OCI-LY1 (cell line): Measurements from ENCODE around the gene ZNF569.

ENCODE experiments used
- H2AFZ ChIP-seq: fragments of 200-600 bp; sonication (generic), shearing (Covaris generic); 2 replicates; pipeline ENCODE4 v1.6.0; 2014; ENCODE audit warnings: antibody characterized with exemption, mild to moderate bottlenecking, low read length
- H3F3A ChIP-seq: fragments of 200-600 bp; sonication (generic), shearing (Covaris generic); 2 replicates; pipeline ENCODE4 v1.6.0; 2014; ENCODE audit warnings: mild to moderate bottlenecking, antibody characterized with exemption, low read length, moderate library complexity; ENCODE audit not compliant: insufficient read depth
- H3K27ac ChIP-seq: fragments of 200-600 bp; sonication (generic); 2 replicates; pipeline ENCODE4 v1.5.1; 2014; ENCODE audit warnings: low read length, mixed run types, mild to moderate bottlenecking, low read depth; ENCODE audit not compliant: poor library complexity, severe bottlenecking
- H3K27me3 ChIP-seq: fragments of 200-600 bp; sonication (generic); 2 replicates; pipeline ENCODE4 v1.6.0; 2014; ENCODE audit warnings: antibody characterized with exemption, mild to moderate bottlenecking, low read length, moderate library complexity; ENCODE audit not compliant: insufficient read depth
- H3K36me3 ChIP-seq: fragments of 200-600 bp; sonication (generic); 2 replicates; pipeline ENCODE4 v1.6.1; 2014; ENCODE audit warnings: mild to moderate bottlenecking, antibody characterized with exemption, low read length, moderate library complexity, mixed read lengths; ENCODE audit not compliant: insufficient read depth
- H3K4me1 ChIP-seq: fragments of 200-600 bp; sonication (generic); 2 replicates; pipeline ENCODE4 v1.5.1; 2014; ENCODE audit warnings: mild to moderate bottlenecking, low read length, moderate library complexity; ENCODE audit not compliant: insufficient read depth, severe bottlenecking
- H3K4me2 ChIP-seq: fragments of 200-600 bp; sonication (generic), shearing (Covaris generic); 2 replicates; pipeline ENCODE4 v1.6.1; 2014; ENCODE audit warnings: low read length
- H3K4me3 ChIP-seq: fragments of 200-600 bp; sonication (generic); 2 replicates; pipeline ENCODE4 v1.5.1; 2014; ENCODE audit warnings: low read length, low read depth, mild to moderate bottlenecking, mixed read lengths; ENCODE audit not compliant: poor library complexity, severe bottlenecking
- H3K79me2 ChIP-seq: fragments of 200-600 bp; shearing (Covaris generic); 2 replicates; pipeline ENCODE4 v1.6.1; 2016; ENCODE audit warnings: mixed run types, low read length, mixed read lengths; ENCODE audit not compliant: insufficient read depth
- H3K9ac ChIP-seq: fragments of 200-600 bp; sonication (generic), shearing (Covaris generic); 2 replicates; pipeline ENCODE4 v1.6.1; 2014; ENCODE audit warnings: mild to moderate bottlenecking, low read length, mixed read lengths
- H3K9me2 ChIP-seq: fragments of 200-600 bp; sonication (generic), shearing (Covaris generic); 2 replicates; pipeline ENCODE4 v1.6.1; 2014; ENCODE audit warnings: low read depth, mild to moderate bottlenecking, low read length, mixed read lengths
- H3K9me3 ChIP-seq: fragments of 200-600 bp; shearing (Covaris generic); 2 replicates; pipeline ENCODE4 v1.6.1; 2014; ENCODE audit warnings: low read length, mixed read lengths
- H4K20me1 ChIP-seq: fragments of 200-600 bp; sonication (generic), shearing (Covaris generic); 2 replicates; pipeline ENCODE4 v1.6.0; 2016; ENCODE audit warnings: mild to moderate bottlenecking, low read length; ENCODE audit not compliant: insufficient read depth
- EZH2 ChIP-seq: fragments of 200-600 bp; sonication (generic), shearing (Covaris generic); IDR thresholded peaks from 2 replicates; pipeline ENCODE4 v1.8.0; 2017; ENCODE audit warnings: borderline replicate concordance, mixed run types, mild to moderate bottlenecking, antibody characterized with exemption, low read length, moderate library complexity, mixed read lengths
- TF ChIP-seq, protein P1 (sequence below): fragments of 200-600 bp; sonication (generic), shearing (Covaris generic); IDR thresholded peaks from 2 replicates; pipeline ENCODE4 v1.5.1; 2017; ENCODE audit warnings: mild to moderate bottlenecking, antibody characterized with exemption, low read length, moderate library complexity, mixed read lengths

Gene ZNF569

DNA sequence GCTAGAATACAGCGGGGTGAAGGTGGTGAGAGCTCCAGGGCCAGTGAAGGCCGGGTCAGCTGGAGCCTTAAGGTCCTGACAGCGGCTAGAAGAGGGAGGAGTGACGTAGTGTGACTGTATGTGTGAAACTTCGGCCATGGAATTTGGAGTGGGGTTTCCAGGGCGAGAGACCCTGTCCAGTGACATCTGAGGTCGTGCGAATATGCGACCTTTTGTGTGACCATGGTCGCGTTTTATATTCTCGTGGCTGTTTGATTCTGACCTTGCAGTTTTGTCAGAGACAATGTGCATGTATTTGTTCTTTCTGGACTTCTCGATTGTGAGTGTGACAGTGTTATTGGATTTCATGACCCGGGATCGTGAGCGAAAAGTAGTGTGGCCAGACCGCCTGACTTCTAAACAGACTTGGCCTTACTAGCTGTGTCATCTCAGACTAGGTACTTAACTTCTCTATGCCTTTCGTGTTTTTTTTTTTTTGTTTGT, 405 bp upstream of the ZNF569 start:
- Histone ChIP-seq H2AFZ (peak overlapping the region; percentile 76; the same call in 1 of the 2 replicates), H3F3A (no peaks in the 10 kb centered on the region), H3K27me3 (no peaks in the 10 kb centered on the region), H3K4me2 (peak overlapping the region; percentile 90), H3K36me3 (peaks cover 39% of the 10 kb centered on the region), H3K4me3 (peak overlapping the region; percentile 72), H3K9me3 (peaks cover 14% of the 10 kb centered on the region), H3K9ac (no peak overlapping the region), H3K79me2 (0 out of 2 replicates have a peak, but pooled peaks cover 6% of the 10 kb centered on the region), H4K20me1 (no peaks in the 10 kb centered on the region), H3K27ac (peak overlapping the region; percentile 83), H3K4me1 (peaks cover 14% of the 10 kb centered on the region), H3K9me2 (no peaks in the 10 kb centered on the region)
- TF ChIP-seq EZH2: no peak
- TF ChIP-seq, protein P1, sequence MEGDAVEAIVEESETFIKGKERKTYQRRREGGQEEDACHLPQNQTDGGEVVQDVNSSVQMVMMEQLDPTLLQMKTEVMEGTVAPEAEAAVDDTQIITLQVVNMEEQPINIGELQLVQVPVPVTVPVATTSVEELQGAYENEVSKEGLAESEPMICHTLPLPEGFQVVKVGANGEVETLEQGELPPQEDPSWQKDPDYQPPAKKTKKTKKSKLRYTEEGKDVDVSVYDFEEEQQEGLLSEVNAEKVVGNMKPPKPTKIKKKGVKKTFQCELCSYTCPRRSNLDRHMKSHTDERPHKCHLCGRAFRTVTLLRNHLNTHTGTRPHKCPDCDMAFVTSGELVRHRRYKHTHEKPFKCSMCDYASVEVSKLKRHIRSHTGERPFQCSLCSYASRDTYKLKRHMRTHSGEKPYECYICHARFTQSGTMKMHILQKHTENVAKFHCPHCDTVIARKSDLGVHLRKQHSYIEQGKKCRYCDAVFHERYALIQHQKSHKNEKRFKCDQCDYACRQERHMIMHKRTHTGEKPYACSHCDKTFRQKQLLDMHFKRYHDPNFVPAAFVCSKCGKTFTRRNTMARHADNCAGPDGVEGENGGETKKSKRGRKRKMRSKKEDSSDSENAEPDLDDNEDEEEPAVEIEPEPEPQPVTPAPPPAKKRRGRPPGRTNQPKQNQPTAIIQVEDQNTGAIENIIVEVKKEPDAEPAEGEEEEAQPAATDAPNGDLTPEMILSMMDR: no peak

DNA sequence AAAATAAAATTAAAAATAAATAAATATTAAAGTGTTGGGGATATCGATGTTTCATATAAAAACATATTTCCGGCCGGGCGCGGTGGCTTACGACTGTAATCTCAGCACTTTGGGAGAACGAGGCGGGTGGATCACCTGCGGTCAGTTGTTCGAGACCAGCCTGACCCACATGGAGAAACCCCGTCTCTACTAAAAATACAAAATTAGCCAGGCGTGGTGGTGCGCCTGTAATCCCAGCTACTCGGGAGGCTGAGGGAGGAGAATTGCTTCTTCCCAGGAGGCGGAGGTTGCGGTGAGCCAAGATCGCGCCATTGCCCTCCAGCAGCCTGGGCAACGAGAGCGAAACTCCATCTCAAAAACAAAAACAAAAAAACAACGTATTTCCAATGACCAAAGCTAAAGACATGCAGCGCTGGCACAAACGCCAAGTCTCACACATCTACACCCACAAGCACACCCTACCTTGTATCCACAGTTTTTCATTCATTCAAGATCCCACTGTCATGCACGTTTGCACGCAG, 907 bp downstream of the ZNF569 start:
- TF ChIP-seq, protein P1: no peak
- no peak for TF ChIP-seq EZH2

DNA sequence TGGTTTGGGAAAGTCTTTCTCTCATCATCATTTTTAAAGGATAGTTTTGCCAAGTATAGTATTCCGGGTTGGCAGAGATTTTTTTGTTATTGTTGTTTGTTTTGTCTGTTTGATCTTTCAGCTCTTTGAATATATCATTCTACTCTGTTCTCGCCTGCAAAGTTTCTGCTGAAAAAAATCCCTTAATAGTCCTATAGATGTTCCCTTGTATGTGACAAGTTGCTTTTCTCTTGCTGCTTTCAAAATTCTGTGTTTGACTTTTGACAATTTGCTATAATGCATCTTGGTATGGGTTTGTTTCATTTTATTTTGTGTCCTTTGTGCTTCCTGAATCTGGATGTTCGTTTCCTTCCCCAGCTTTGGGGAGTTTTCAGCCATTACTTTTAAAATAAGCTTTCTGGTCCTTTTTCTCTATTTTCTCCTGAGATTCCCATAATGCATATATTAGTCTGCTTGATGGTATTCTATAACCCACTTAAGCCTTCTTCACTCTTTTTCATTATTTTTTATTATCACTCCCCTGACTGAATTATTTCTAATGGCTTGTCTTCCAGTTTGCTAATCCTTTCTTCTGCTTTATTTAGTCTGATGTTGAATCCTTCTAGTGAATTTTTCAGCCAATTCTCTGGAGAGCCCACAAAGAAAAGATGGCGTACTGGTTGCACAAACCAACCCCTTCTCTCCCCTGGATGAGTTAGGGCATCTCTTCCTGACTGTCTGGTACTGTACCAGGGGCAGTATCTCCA, 14.6 kb downstream of the ZNF569 start:
- Histone ChIP-seq H3K79me2 (no peaks in the 10 kb centered on the region), H3K9ac (no peak overlapping the region), H3F3A (no peaks in the 10 kb centered on the region), H3K9me3 (peaks cover 57% of the 10 kb centered on the region), H4K20me1 (no peaks in the 10 kb centered on the region), H3K4me3 (no peak overlapping the region), H3K9me2 (no peaks in the 10 kb centered on the region), H3K4me2 (no peak overlapping the region), H3K27ac (no peak overlapping the region), H3K36me3 (peaks cover 31% of the 10 kb centered on the region), H2AFZ (no peak overlapping the region), H3K27me3 (no peaks in the 10 kb centered on the region), H3K4me1 (no peaks in the 10 kb centered on the region)
- no peak for TF ChIP-seq EZH2
- TF ChIP-seq, protein P1: no peak

More for the DNA sequence above, 907 bp downstream of the ZNF569 start:
- Histone ChIP-seq H3K79me2 (0 out of 2 replicates have a peak, but pooled peaks cover 6% of the 10 kb centered on the region), H3K36me3 (peaks cover 48% of the 10 kb centered on the region), H3K9me3 (peaks cover 17% of the 10 kb centered on the region), H3K4me1 (peaks cover 14% of the 10 kb centered on the region), H3K9me2 (no peaks in the 10 kb centered on the region), H4K20me1 (no peaks in the 10 kb centered on the region), H3K4me2 (peak overlapping the region; percentile 90), H3K27ac (peak overlapping the region; percentile 83), H3K9ac (peak overlapping the region; percentile 83), H3F3A (no peaks in the 10 kb centered on the region), H2AFZ (no peak overlapping the region), H3K27me3 (no peaks in the 10 kb centered on the region), H3K4me3 (peak overlapping the region; percentile 72)
